ENCODE data around the gene TM7SF2.

DNA sequence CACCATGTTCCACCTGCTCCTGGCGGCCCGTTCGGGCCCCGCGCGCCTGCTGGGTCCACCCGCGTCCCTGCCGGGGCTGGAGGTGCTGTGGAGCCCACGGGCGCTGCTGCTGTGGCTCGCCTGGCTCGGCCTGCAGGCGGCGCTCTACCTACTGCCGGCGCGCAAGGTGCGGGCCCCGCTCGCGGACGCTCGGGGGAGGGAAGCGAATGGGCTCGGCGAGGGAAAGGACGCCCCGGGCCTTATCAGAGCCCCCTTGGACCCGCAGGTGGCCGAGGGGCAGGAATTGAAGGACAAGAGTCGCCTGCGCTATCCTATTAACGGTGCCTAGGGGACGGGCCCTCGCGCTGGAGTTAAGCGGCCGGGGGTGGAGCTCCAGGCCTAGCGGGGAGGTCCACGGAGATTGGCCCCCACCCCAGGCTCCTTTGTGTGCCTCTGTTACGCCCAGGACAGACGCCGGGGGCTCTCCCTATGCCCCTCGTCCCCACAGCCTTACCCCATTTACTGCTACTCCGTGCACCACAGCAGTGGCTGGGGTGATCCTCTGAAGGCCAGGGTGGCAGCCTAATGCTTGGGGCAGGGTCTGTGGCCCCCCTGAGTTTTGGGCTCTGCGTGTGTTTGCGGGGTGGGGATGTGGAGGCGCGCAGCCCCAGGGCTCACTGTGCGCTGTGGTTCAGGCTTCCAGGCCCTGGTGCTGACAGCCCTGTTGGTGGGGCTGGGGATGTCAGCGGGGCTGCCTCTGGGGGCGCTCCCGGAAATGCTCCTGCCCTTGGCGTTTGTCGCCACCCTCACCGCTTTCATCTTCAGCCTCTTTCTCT, 1.1 kb downstream of the TM7SF2 start:
- TF ChIP-seq EP300 (IDR thresholded peaks at IDR 0.05) = no peak
- TF ChIP-seq, protein P1, sequence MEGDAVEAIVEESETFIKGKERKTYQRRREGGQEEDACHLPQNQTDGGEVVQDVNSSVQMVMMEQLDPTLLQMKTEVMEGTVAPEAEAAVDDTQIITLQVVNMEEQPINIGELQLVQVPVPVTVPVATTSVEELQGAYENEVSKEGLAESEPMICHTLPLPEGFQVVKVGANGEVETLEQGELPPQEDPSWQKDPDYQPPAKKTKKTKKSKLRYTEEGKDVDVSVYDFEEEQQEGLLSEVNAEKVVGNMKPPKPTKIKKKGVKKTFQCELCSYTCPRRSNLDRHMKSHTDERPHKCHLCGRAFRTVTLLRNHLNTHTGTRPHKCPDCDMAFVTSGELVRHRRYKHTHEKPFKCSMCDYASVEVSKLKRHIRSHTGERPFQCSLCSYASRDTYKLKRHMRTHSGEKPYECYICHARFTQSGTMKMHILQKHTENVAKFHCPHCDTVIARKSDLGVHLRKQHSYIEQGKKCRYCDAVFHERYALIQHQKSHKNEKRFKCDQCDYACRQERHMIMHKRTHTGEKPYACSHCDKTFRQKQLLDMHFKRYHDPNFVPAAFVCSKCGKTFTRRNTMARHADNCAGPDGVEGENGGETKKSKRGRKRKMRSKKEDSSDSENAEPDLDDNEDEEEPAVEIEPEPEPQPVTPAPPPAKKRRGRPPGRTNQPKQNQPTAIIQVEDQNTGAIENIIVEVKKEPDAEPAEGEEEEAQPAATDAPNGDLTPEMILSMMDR (IDR thresholded peaks at IDR 0.05) = peak; percentile 62 to 92 (median 80)
- peak in 2 of 4 donors; percentile 24 to 55 for TF ChIP-seq POLR2AphosphoS5 (IDR thresholded peaks at IDR 0.05)

Data from sigmoid colon (tissue), 4 donors.